ENCODE data around the gene TRMT61A. TPM values are rescaled to one million over a fixed set of nuclear protein-coding genes. Genes with fewer than 3 reads are reported as not detected.

The TRMT61A gene
- total RNA-seq (16.0 TPM), polyA plus RNA-seq (ENCODE audit: insufficient read depth, low read depth, low replicate concordance) (11.9 TPM)
- long read RNA-seq, donor 1, partial matches to known transcripts: 0 of 3 reads
- long read RNA-seq, donor 1, other reads (novel, unspliced or antisense): 0 of 3 reads
- long read RNA-seq, donor 2, partial matches to known transcripts: 0 of 2 reads
- long read RNA-seq, donor 2, other reads (novel, unspliced or antisense): 0 of 2 reads
- long read RNA-seq, donor 3, partial matches to known transcripts: 0 of 2 reads
- long read RNA-seq, donor 3, other reads (novel, unspliced or antisense): 0 of 2 reads
- long read RNA-seq, donor 4, transcript TRMT61A-202 (4 exons, 3,229 nt): major isoform, 5 of 5 reads
- long read RNA-seq, donor 4, partial matches to known transcripts: 0 of 5 reads
- long read RNA-seq, donor 4, other reads (novel, unspliced or antisense): 0 of 5 reads
- long read RNA-seq, donor 5: 0 reads
- long read RNA-seq, donor 6, transcript TRMT61A-202 (4 exons, 3,229 nt): major isoform, 7 of 13 reads
- long read RNA-seq, donor 6, partial matches to known transcripts: 6 of 13 reads
- long read RNA-seq, donor 6, other reads (novel, unspliced or antisense): 0 of 13 reads
- long read RNA-seq, donor 7, transcript TRMT61A-202 (4 exons, 3,229 nt): major isoform, 24 of 47 reads
- long read RNA-seq, donor 7, partial matches to known transcripts: 19 of 47 reads
- long read RNA-seq, donor 7, other reads (novel, unspliced or antisense): 4 of 47 reads
- long read RNA-seq, donor 8, partial matches to known transcripts: 0 of 4 reads
- long read RNA-seq, donor 8, other reads (novel, unspliced or antisense): 0 of 4 reads
- long read RNA-seq, donor 9, partial matches to known transcripts: 0 of 2 reads
- long read RNA-seq, donor 9, other reads (novel, unspliced or antisense): 0 of 2 reads
- long read RNA-seq, donor 10, transcript TRMT61A-202 (4 exons, 3,229 nt): major isoform, 7 of 7 reads
- long read RNA-seq, donor 10, partial matches to known transcripts: 0 of 7 reads
- long read RNA-seq, donor 10, other reads (novel, unspliced or antisense): 0 of 7 reads

DNA sequence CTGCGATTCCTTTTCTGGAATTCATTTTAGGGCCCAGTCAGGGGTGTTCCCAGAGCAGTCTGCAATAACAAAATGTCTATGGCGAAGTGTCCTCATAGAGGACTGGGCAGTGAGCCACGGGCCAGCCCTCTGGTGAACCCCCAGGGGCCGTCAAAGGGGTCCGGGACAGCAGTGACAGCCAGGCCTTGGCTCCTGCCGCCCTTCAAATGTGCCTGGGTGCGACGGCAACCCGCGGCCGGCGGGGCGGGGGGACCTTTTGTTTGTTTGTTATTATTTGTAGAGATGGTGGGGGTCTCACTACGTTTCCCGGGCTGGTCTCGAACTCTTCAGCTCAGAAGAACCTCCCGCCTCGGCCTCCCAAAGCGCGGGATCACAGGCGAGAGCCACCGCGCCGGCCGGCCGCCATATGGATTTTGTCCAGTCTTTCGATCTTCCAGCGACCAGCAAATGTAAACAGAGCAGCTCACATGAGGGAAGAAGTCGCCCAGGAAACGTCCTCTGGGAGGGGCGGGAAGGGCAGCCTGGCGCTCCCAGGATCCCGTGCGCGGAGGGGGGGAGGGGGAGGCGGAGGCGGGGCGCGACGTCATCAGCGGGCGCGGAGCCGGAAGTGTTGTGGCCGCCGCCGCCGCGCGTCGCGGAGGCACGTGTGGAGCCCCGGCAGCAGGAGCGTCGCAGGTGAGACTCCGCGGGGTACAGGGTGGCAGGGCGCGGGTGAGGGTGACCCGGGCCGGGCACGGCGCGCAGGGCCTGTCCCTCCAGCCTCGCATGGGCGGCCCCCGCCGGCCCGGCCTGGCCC is at the start of gene TRMT61A:
TSS of gene TRMT61A (plus strand) at position 610 of the 796 bp plus-strand sequence. CDS start 783 bp downstream, outside the sequence.
- Histone ChIP-seq H3K27ac (ENCODE audit: low read depth in 2 of 2, low read length in 2 of 2) (peak within 1 kb of the TSS; percentile 95 to 96), H3K4me3 (ENCODE audit: low read length in 3 of 3) (peak within 1 kb of the TSS; percentile 50 to 91 (median 66)), H3K9ac (ENCODE audit: low read length in 3 of 3) (peak within 1 kb of the TSS; percentile 22 to 84 (median 69)), H3K9me3 (ENCODE audit: control insufficient read depth in 2 of 3, insufficient read depth in 1 of 3, low read length in 3 of 3) (no peaks in the 10 kb centered on the region), H3K4me1 (ENCODE audit: control insufficient read depth in 2 of 3, insufficient read depth in 2 of 3, low read depth in 1 of 3, low read length in 3 of 3) (peaks cover 0 to 44% (median 38%) of the 10 kb centered on the region in 3 donors), H3K27me3 (ENCODE audit: control insufficient read depth, insufficient read depth, low read length) (no peaks in the 10 kb centered on the region), H3K36me3 (ENCODE audit: control insufficient read depth in 2 of 3, insufficient read depth in 3 of 3, low read length in 3 of 3) (no peaks in the 10 kb centered on the region)
- FAIRE-seq (no peak), DNase-seq (peak; percentile 90 to 96 (median 95))
- TF ChIP-seq, protein P1, sequence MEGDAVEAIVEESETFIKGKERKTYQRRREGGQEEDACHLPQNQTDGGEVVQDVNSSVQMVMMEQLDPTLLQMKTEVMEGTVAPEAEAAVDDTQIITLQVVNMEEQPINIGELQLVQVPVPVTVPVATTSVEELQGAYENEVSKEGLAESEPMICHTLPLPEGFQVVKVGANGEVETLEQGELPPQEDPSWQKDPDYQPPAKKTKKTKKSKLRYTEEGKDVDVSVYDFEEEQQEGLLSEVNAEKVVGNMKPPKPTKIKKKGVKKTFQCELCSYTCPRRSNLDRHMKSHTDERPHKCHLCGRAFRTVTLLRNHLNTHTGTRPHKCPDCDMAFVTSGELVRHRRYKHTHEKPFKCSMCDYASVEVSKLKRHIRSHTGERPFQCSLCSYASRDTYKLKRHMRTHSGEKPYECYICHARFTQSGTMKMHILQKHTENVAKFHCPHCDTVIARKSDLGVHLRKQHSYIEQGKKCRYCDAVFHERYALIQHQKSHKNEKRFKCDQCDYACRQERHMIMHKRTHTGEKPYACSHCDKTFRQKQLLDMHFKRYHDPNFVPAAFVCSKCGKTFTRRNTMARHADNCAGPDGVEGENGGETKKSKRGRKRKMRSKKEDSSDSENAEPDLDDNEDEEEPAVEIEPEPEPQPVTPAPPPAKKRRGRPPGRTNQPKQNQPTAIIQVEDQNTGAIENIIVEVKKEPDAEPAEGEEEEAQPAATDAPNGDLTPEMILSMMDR (IDR thresholded peaks at IDR 0.05; ENCODE audit: borderline replicate concordance, extremely low read depth, insufficient read depth): peak; percentile 9
- intact Hi-C loops (cut with DNase I): no loop called here

DNA sequence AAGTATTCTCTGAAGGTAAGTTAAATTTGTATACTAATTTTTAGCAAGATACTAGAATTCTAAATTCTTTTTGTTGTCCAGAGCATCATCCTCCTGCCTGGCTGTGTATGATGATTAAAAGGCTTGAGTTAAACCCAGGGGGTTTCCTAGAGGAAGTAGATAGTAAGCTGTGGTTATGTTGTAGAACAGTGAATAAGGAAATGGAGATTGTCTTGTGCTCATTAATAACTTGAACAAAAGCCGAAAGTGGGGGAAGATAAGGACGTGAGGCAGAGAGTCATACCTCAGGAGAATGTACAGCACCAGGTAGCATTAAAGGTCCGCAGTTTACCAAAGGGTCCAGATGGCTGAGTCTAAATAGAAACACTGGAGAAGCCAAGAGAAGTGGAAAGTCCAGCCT is 48.4 kb upstream of the TRMT61A start:
- Histone ChIP-seq H3K36me3 (ENCODE audit: control insufficient read depth in 2 of 3, insufficient read depth in 3 of 3, low read length in 3 of 3) (peaks cover 9 to 38% (median 15%) of the 10 kb centered on the region in 3 donors), H3K9me3 (ENCODE audit: control insufficient read depth in 2 of 3, insufficient read depth in 1 of 3, low read length in 3 of 3) (no peaks in the 10 kb centered on the region), H3K27me3 (ENCODE audit: control insufficient read depth, insufficient read depth, low read length) (no peaks in the 10 kb centered on the region), H3K27ac (ENCODE audit: low read depth in 2 of 2, low read length in 2 of 2) (no peak overlapping the region), H3K4me1 (ENCODE audit: control insufficient read depth in 2 of 3, insufficient read depth in 2 of 3, low read depth in 1 of 3, low read length in 3 of 3) (no peaks in the 10 kb centered on the region), H3K4me3 (ENCODE audit: low read length in 3 of 3) (no peak overlapping the region), H3K9ac (ENCODE audit: low read length in 3 of 3) (no peak overlapping the region)
- TF ChIP-seq, protein P1 (IDR thresholded peaks at IDR 0.05; ENCODE audit: borderline replicate concordance, extremely low read depth, insufficient read depth): no peak
- intact Hi-C loops (cut with DNase I): no loop called here
- no peak for DNase-seq
- no peak for FAIRE-seq

DNA sequence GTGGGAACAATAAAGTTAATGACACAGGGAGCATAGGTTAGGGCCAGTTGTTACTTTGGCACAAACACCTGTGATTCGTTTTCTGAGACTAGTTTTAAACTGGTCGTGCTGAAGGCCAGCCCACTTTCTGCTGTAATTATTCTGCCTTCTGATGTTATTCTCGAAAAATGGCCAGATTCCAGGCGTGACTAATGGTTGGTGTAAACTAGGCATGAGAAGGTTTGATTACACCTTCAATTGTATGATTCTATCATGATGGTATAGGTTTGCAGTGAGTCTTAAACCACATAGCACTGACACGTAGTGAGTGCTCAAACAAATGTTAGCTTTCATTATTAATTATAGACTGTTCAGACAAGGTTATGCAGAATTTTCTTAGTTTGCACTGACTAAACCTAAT is 45.4 kb upstream of the TRMT61A start:
- Histone ChIP-seq H3K27ac (ENCODE audit: low read depth in 2 of 2, low read length in 2 of 2) (no peak overlapping the region), H3K27me3 (ENCODE audit: control insufficient read depth, insufficient read depth, low read length) (no peaks in the 10 kb centered on the region), H3K9me3 (ENCODE audit: control insufficient read depth in 2 of 3, insufficient read depth in 1 of 3, low read length in 3 of 3) (no peaks in the 10 kb centered on the region), H3K4me1 (ENCODE audit: control insufficient read depth in 2 of 3, insufficient read depth in 2 of 3, low read depth in 1 of 3, low read length in 3 of 3) (no peaks in the 10 kb centered on the region), H3K36me3 (ENCODE audit: control insufficient read depth in 2 of 3, insufficient read depth in 3 of 3, low read length in 3 of 3) (peaks cover 2 to 33% (median 10%) of the 10 kb centered on the region in 3 donors), H3K4me3 (ENCODE audit: low read length in 3 of 3) (no peak overlapping the region), H3K9ac (ENCODE audit: low read length in 3 of 3) (no peak overlapping the region)
- FAIRE-seq: no peak
- intact Hi-C loops (cut with DNase I): no loop called here
- DNase-seq: peak in 2 of 5 donors; percentile 34 to 49
- TF ChIP-seq, protein P1 (IDR thresholded peaks at IDR 0.05; ENCODE audit: borderline replicate concordance, extremely low read depth, insufficient read depth): no peak

Data from kidney (tissue), 22 donors.